ENCODE data around the gene FOXD4L1.
"Not testable (repeated sequence)": the region's sequence is repeated elsewhere in the genome, so short reads cannot be mapped to it uniquely, and the experiment has no call there.

FOXD4L1 gene

GRCh38 chr2:113498365-113498764, at the start of gene FOXD4L1:
Gene FOXD4L1, plus strand, starts transcription at chr2:113498665. Its CDS starts 592 bp downstream, at chr2:113499257.
- not testable (repeated sequence) for DNase-seq (ENCODE audit: low read depth)

GRCh38 chr2:113465770-113466169, 32.7 kb upstream of the FOXD4L1 start:
- DNase-seq (ENCODE audit: low read depth) = not testable (repeated sequence)

GRCh38 chr2:113476688-113477368, 21.6 kb upstream of the FOXD4L1 start:
- not testable (repeated sequence) for DNase-seq (ENCODE audit: low read depth)

- DNase-seq (ENCODE audit: low read depth) = not testable (repeated sequence)
These were observed 1.9 kb upstream of the FOXD4L1 start for GRCh38 chr2:113496527-113496926.

- not testable (repeated sequence) for DNase-seq (ENCODE audit: low read depth)
These were observed 787 bp downstream of the FOXD4L1 start for GRCh38 chr2:113499019-113499885.

- DNase-seq (ENCODE audit: low read depth) = not testable (repeated sequence)
These were observed 1.6 kb downstream of the FOXD4L1 start for GRCh38 chr2:113499886-113500722.

- not testable (repeated sequence) for DNase-seq (ENCODE audit: low read depth)
These were observed 2.2 kb downstream of the FOXD4L1 start for GRCh38 chr2:113500723-113501038.

GRCh38 chr2:113502216-113503093, 4.0 kb downstream of the FOXD4L1 start:
- DNase-seq (ENCODE audit: low read depth) = not testable (repeated sequence)

GRCh38 chr2:113503094-113504042, 4.9 kb downstream of the FOXD4L1 start:
- DNase-seq (ENCODE audit: low read depth) = not testable (repeated sequence)

GRCh38 chr2:113504081-113504480, 5.6 kb downstream of the FOXD4L1 start:
- not testable (repeated sequence) for DNase-seq (ENCODE audit: low read depth)

- not testable (repeated sequence) for DNase-seq (ENCODE audit: low read depth)
These were observed 9.1 kb downstream of the FOXD4L1 start for GRCh38 chr2:113507394-113508140.

- not testable (repeated sequence) for DNase-seq (ENCODE audit: low read depth)
These were observed 9.7 kb downstream of the FOXD4L1 start for GRCh38 chr2:113508187-113508586.

- not testable (repeated sequence) for DNase-seq (ENCODE audit: low read depth)
These were observed 12.4 kb downstream of the FOXD4L1 start for GRCh38 chr2:113510913-113511312.

GRCh38 chr2:113511859-113512258, 13.4 kb downstream of the FOXD4L1 start:
- DNase-seq (ENCODE audit: low read depth) = not testable (repeated sequence)

GRCh38 chr2:113515457-113515856, 17.0 kb downstream of the FOXD4L1 start:
- not testable (repeated sequence) for DNase-seq (ENCODE audit: low read depth)

- DNase-seq (ENCODE audit: low read depth) = not testable (repeated sequence)
These were observed 17.5 kb downstream of the FOXD4L1 start for GRCh38 chr2:113515995-113516394.

GRCh38 chr2:113517025-113517424, 18.6 kb downstream of the FOXD4L1 start:
- DNase-seq (ENCODE audit: low read depth) = not testable (repeated sequence)

GRCh38 chr2:113520837-113521236, 22.4 kb downstream of the FOXD4L1 start:
- DNase-seq (ENCODE audit: low read depth) = not testable (repeated sequence)

- DNase-seq (ENCODE audit: low read depth) = not testable (repeated sequence)
These were observed 23.0 kb downstream of the FOXD4L1 start for GRCh38 chr2:113521492-113521891.
